Peyer's patch (tissue), 4 donors: ENCODE results near the gene PPFIA4.

Experiments
- CTCF ChIP-seq, 6 experiments: fragments of 450-650 bp in 4 of 6; fragments of 200-600 bp in 2 of 6; sonication (generic) in 1 of 6; IDR thresholded peaks; one replicate each; pipeline ENCODE4 v1.5.1; 2017 to 2019; ENCODE audit warnings: antibody characterized with exemption in 6 of 6, mild to moderate bottlenecking in 3 of 6, moderate library complexity in 1 of 6
- POLR2A ChIP-seq, 2 donors: fragments of 450-650 bp; IDR thresholded peaks; one replicate each; pipeline ENCODE4 v1.5.1; 2017; ENCODE audit warnings: antibody characterized with exemption in 2 of 2, mild to moderate bottlenecking in 2 of 2, moderate library complexity in 2 of 2

- TF ChIP-seq CTCF (IDR thresholded peaks at IDR 0.05) (no peak), POLR2A (IDR thresholded peaks at IDR 0.05) (no peak)
These were observed 39.7 kb downstream of the PPFIA4 start for GRCh38 chr1:203065986-203066385.
